H1 (cell line): ENCODE data around the gene RAPGEF5. TPM values are rescaled to one million over a fixed set of nuclear protein-coding genes. Genes with fewer than 3 reads are reported as not detected.

ENCODE experiments used
- CTCF ChIA-PET: fragments of 300-600 bp; sonication (Branson Sonifier 250); formaldehyde crosslinking; loops from one replicate; lab custom pipeline; 2021; ENCODE audit not compliant: partially characterized antibody; lab: Charles Lee
- POLR2A ChIA-PET: fragments of 300-600 bp; sonication (Branson Sonifier 250); formaldehyde crosslinking; loops from one replicate; lab custom pipeline; 2021; ENCODE audit warnings: inconsistent platforms; ENCODE audit not compliant: partially characterized antibody; lab: Charles Lee
- DNase-seq, 2 experiments: peaks; one replicate each; pipeline versions ENCODE4 v3.0.0 to v3.0.0-alpha.2; 2010 to 2022; ENCODE audit warnings: low spot score in 2 of 2, low read depth in 1 of 2, mixed read lengths in 1 of 2
- FAIRE-seq: peaks from 2 replicates; lab custom pipeline; 2011; peaks lifted over from hg19 to GRCh38; lab: Jason Lieb, UNC
- H2AFZ ChIP-seq: 2 replicates; pipeline ENCODE4 v1.8.1; 2012; ENCODE audit warnings: low read length, inconsistent platforms
- H2AK5ac ChIP-seq: 2 replicates; pipeline ENCODE4 v1.6.1; 2013; ENCODE audit warnings: low read depth, low read length
- H2BK120ac ChIP-seq: replicated peaks from 2 replicates; pipeline ENCODE3; 2013; ENCODE audit warnings: low read depth, low read length, inconsistent platforms
- H2BK12ac ChIP-seq: 2 replicates; pipeline ENCODE4 v1.6.1; 2013; ENCODE audit warnings: low read depth, low read length
- H2BK15ac ChIP-seq: 2 replicates; pipeline ENCODE4 v1.6.1; 2013; ENCODE audit warnings: low read length
- H2BK20ac ChIP-seq: 2 replicates; pipeline ENCODE4 v1.6.1; 2013; ENCODE audit warnings: low read length
- H2BK5ac ChIP-seq: 2 replicates; pipeline ENCODE4 v1.6.1; 2013; ENCODE audit warnings: low read depth, low read length
- H3K14ac ChIP-seq: 2 replicates; pipeline ENCODE4 v1.6.1; 2013; ENCODE audit warnings: inconsistent platforms; ENCODE audit not compliant: insufficient read length
- H3K18ac ChIP-seq: 2 replicates; pipeline ENCODE4 v1.6.1; 2013; ENCODE audit warnings: low read length; ENCODE audit errors: extremely low read depth
- H3K23ac ChIP-seq: 2 replicates; pipeline ENCODE4 v1.6.1; 2013; ENCODE audit warnings: inconsistent platforms; ENCODE audit not compliant: insufficient read length
- H3K23me2 ChIP-seq: 2 replicates; pipeline ENCODE4 v1.6.1; 2013; ENCODE audit warnings: low read depth, low read length
- H3K27ac ChIP-seq: 2 replicates; pipeline ENCODE4 v1.6.1; 2011; ENCODE audit warnings: low read depth, low read length, inconsistent platforms
- H3K27me3 ChIP-seq, 4 experiments: replicated peaks in 1 of 4; 1 replicate in 1 of 4; 2 replicates in 3 of 4; pipeline versions ENCODE4 v1.6.1 to v1.8.1; 2011 to 2013; ENCODE audit warnings: low read length in 3 of 4, mild to moderate bottlenecking in 3 of 4, inconsistent platforms in 2 of 4, mixed read lengths in 2 of 4, moderate library complexity in 1 of 4; ENCODE audit not compliant: control insufficient read depth in 3 of 4, insufficient read depth in 3 of 4; ENCODE audit errors: extremely low read depth in 1 of 4
- H3K36me3 ChIP-seq, 4 experiments: 2 replicates each; pipeline versions ENCODE4 v1.6.1 to v1.8.1; 2011 to 2013; ENCODE audit warnings: mild to moderate bottlenecking in 4 of 4, low read length in 3 of 4, moderate library complexity in 2 of 4, control low read depth in 1 of 4, inconsistent platforms in 1 of 4; ENCODE audit not compliant: insufficient read depth in 4 of 4, control insufficient read depth in 2 of 4
- H3K4ac ChIP-seq: replicated peaks from 2 replicates; pipeline ENCODE3; 2013; ENCODE audit warnings: low read length, low read depth, mixed read lengths, inconsistent platforms; ENCODE audit not compliant: insufficient read length
- H3K4me1 ChIP-seq, 4 experiments: replicated peaks in 1 of 4; 1 replicate in 1 of 4; 2 replicates in 3 of 4; pipeline versions ENCODE4 v1.6.1 to v1.8.1; 2011 to 2013; ENCODE audit warnings: low read length in 3 of 4, inconsistent platforms in 2 of 4, mixed read lengths in 1 of 4; ENCODE audit not compliant: insufficient read depth in 4 of 4, control insufficient read depth in 3 of 4
- H3K4me2 ChIP-seq, 2 experiments: 2 replicates each; pipeline versions ENCODE4 v1.6.1 to v1.8.1; 2011 to 2013; ENCODE audit warnings: low read depth in 2 of 2, low read length in 2 of 2, control low read depth in 1 of 2, inconsistent platforms in 1 of 2, mild to moderate bottlenecking in 1 of 2; ENCODE audit not compliant: insufficient read depth in 1 of 2
- H3K4me3 ChIP-seq, 4 experiments: fragments of 200-600, 300-600 bp in 1 of 4; sonication (generic), shearing (Covaris generic), sonication (Bioruptor Twin) in 1 of 4; 2 replicates each; pipeline versions ENCODE4 v1.5.1 to v1.8.1; 2011 to 2016; ENCODE audit warnings: low read length in 4 of 4, low read depth in 3 of 4, control low read depth in 2 of 4, inconsistent platforms in 2 of 4, mild to moderate bottlenecking in 2 of 4, mixed read lengths in 1 of 4, moderate library complexity in 1 of 4; ENCODE audit not compliant: insufficient read depth in 2 of 4; ENCODE audit errors: extremely low read depth in 1 of 4
- H3K56ac ChIP-seq: replicated peaks from 2 replicates; pipeline ENCODE3; 2013; ENCODE audit warnings: low read depth, mild to moderate bottlenecking, mixed read lengths, low read length, inconsistent platforms; ENCODE audit not compliant: insufficient read length
- H3K79me1 ChIP-seq: 2 replicates; pipeline ENCODE4 v1.6.1; 2013; ENCODE audit warnings: low read depth, low read length, control low read depth
- H3K79me2 ChIP-seq, 2 experiments: 2 replicates each; pipeline versions ENCODE4 v1.6.1 to v1.8.1; 2012 to 2013; ENCODE audit warnings: low read length in 2 of 2, mild to moderate bottlenecking in 2 of 2, inconsistent platforms in 1 of 2; ENCODE audit not compliant: insufficient read depth in 2 of 2, control insufficient read depth in 1 of 2
- H3K9ac ChIP-seq, 4 experiments: replicated peaks in 1 of 4; 1 replicate in 1 of 4; 2 replicates in 3 of 4; pipeline versions ENCODE4 v1.6.1 to v1.8.1; 2011 to 2013; ENCODE audit warnings: low read depth in 3 of 4, low read length in 3 of 4, control low read depth in 2 of 4, mild to moderate bottlenecking in 2 of 4, moderate library complexity in 2 of 4, inconsistent platforms in 1 of 4; ENCODE audit errors: extremely low read depth in 1 of 4
- H3K9me3 ChIP-seq, 2 experiments: 2 replicates each; pipeline versions ENCODE4 v1.6.1 to v1.8.1; 2012 to 2013; ENCODE audit warnings: mild to moderate bottlenecking in 2 of 2, moderate library complexity in 2 of 2, control low read depth in 1 of 2, inconsistent platforms in 1 of 2, low read depth in 1 of 2, low read length in 1 of 2, mixed read lengths in 1 of 2; ENCODE audit not compliant: insufficient read depth in 2 of 2
- H4K20me1 ChIP-seq, 2 experiments: replicated peaks in 1 of 2; 2 replicates each; pipeline versions ENCODE3 to v1.8.1; 2011 to 2013; ENCODE audit warnings: inconsistent platforms in 2 of 2, low read length in 2 of 2, mild to moderate bottlenecking in 1 of 2; ENCODE audit not compliant: insufficient read depth in 2 of 2, control insufficient read depth in 1 of 2
- H4K5ac ChIP-seq: 2 replicates; pipeline ENCODE4 v1.6.1; 2013; ENCODE audit warnings: low read length, low read depth, mixed read lengths, inconsistent platforms; ENCODE audit not compliant: insufficient read length
- H4K8ac ChIP-seq: 2 replicates; pipeline ENCODE4 v1.8.0; 2013; ENCODE audit warnings: mild to moderate bottlenecking, moderate library complexity, low read length, inconsistent platforms; ENCODE audit not compliant: insufficient read depth; ENCODE audit errors: extremely low read depth
- H4K91ac ChIP-seq: replicated peaks from 2 replicates; pipeline ENCODE3; 2013; ENCODE audit warnings: low read length, mixed read lengths, inconsistent platforms; ENCODE audit not compliant: insufficient read length
- ASH2L ChIP-seq: fragments of 200-600, 300-600 bp; sonication (generic); IDR thresholded peaks from one replicate; pipeline ENCODE4 v1.7.1; 2017; ENCODE audit warnings: low read length
- BACH1 ChIP-seq: IDR thresholded peaks from 2 replicates; pipeline ENCODE4 v1.6.1; 2012; ENCODE audit warnings: low read length, improper control_type of control experiment
- BCL11A ChIP-seq, 2 experiments: IDR thresholded peaks; one replicate each; pipeline ENCODE4 v1.6.1; 2011; ENCODE audit warnings: low read depth in 2 of 2, low read length in 2 of 2, mild to moderate bottlenecking in 2 of 2
- CEBPB ChIP-seq: IDR thresholded peaks from 2 replicates; pipeline ENCODE4 v1.6.1; 2012; ENCODE audit warnings: low read depth, low read length
- CHD1 ChIP-seq: IDR thresholded peaks from 2 replicates; pipeline ENCODE4 v1.6.1; 2012; ENCODE audit warnings: low read depth, low read length, improper control_type of control experiment
- CREB1 ChIP-seq: IDR thresholded peaks from 2 replicates; pipeline ENCODE4 v1.6.1; 2012; ENCODE audit warnings: inconsistent platforms
- EGR1 ChIP-seq: IDR thresholded peaks from 2 replicates; pipeline ENCODE4 v1.6.1; 2011; ENCODE audit warnings: low read depth, low read length, borderline replicate concordance
- FOSL1 ChIP-seq: IDR thresholded peaks from 2 replicates; pipeline ENCODE4 v1.6.1; 2011; ENCODE audit warnings: mild to moderate bottlenecking, low read depth, low read length, moderate library complexity; ENCODE audit not compliant: insufficient read depth
- JUND ChIP-seq: IDR thresholded peaks from 2 replicates; pipeline ENCODE4 v1.6.1; 2011; ENCODE audit warnings: mild to moderate bottlenecking, improper control_type of control experiment, low read length
- NRF1 ChIP-seq: IDR thresholded peaks from 2 replicates; pipeline ENCODE4 v1.6.1; 2011; ENCODE audit warnings: mild to moderate bottlenecking, low read depth, low read length, improper control_type of control experiment
- POLR2A ChIP-seq, 2 experiments: IDR thresholded peaks; 1 replicate in 1 of 2; 2 replicates in 1 of 2; pipeline ENCODE4 v1.6.1; 2011; ENCODE audit warnings: low read depth in 2 of 2, low read length in 2 of 2, mild to moderate bottlenecking in 2 of 2; ENCODE audit errors: control extremely low read depth in 1 of 2
- RXRA ChIP-seq: IDR thresholded peaks from 2 replicates; pipeline ENCODE4 v1.6.1; 2011; ENCODE audit warnings: low read depth, mild to moderate bottlenecking, low read length, moderate library complexity; ENCODE audit not compliant: insufficient read depth
- SIN3A ChIP-seq, 2 experiments: IDR thresholded peaks in 1 of 2; conservative IDR thresholded peaks in 1 of 2; 2 replicates each; pipeline ENCODE4 v1.6.1; 2011 to 2012; ENCODE audit warnings: low read length in 2 of 2, improper control_type of control experiment in 1 of 2, low read depth in 1 of 2, mild to moderate bottlenecking in 1 of 2
- SP4 ChIP-seq: IDR thresholded peaks from 2 replicates; pipeline ENCODE4 v1.6.1; 2012; ENCODE audit warnings: low read length, inconsistent platforms
- TAF1 ChIP-seq: IDR thresholded peaks from 2 replicates; pipeline ENCODE4 v1.6.1; 2011; ENCODE audit warnings: mild to moderate bottlenecking, low read depth, low read length
- TAF7 ChIP-seq: optimal IDR thresholded peaks from 2 replicates; pipeline ENCODE3; 2011; ENCODE audit warnings: low read depth, mild to moderate bottlenecking, inconsistent platforms, low read length, moderate library complexity, borderline replicate concordance
- TBP ChIP-seq: IDR thresholded peaks from 2 replicates; pipeline ENCODE4 v1.6.1; 2011; ENCODE audit warnings: low read depth, low read length, improper control_type of control experiment
- WGBS, 2 experiments: shearing (Covaris generic) in 1 of 2; methylation state at CpG; one replicate each; pipeline versions ENCODE4 v1.1.6 to v1.1.7; 2013 to 2015; ENCODE audit warnings: low lambda C conversion rate in 2 of 2, mixed read lengths in 2 of 2, inconsistent platforms in 1 of 2, low coverage in 1 of 2, missing lambda C conversion rate in 1 of 2; ENCODE audit not compliant: insufficient replicate concordance in 2 of 2, insufficient coverage in 1 of 2, insufficient read length in 1 of 2; ENCODE audit errors: extremely low coverage in 1 of 2, missing lambda C conversion rate in 1 of 2; 5-methylcytosine and 5-hydroxymethylcytosine counted together
- polyA plus RNA-seq, 7 experiments: library from polyadenylated mRNA; depleted of rRNA in 3 of 7; stranded (reverse) in 5 of 7; unstranded in 2 of 7; fragments of >200 nt in 5 of 7; fragments of 200-250 nt in 2 of 7; gene quantifications; 1 replicate in 5 of 7; 2 replicates in 1 of 7; 4 replicates in 1 of 7; pipeline versions ENCODE4 v1.2.1 to v1.2.3, GENCODE V29; 2011 to 2013; ENCODE audit warnings: missing spikeins in 2 of 7, mixed read lengths in 2 of 7
- total RNA-seq: library from RNA; stranded (reverse); fragmentation: NEBNext Ultra II Directional; extraction: Animal tissue kit (Norgen Biotek cat#: 25700); gene quantifications from 2 replicates; pipeline ENCODE4 v1.2.1, GENCODE V29; 2021

Gene RAPGEF5
- total and polyA plus RNA-seq, 2 of the 8 experiments (the other 6 are each of a cell fraction or from before 2014, with no cell fraction given): 4.4 to 22.9 TPM

GRCh38 chr7:22223807-22224206 is 133.1 kb downstream of the RAPGEF5 start:
- Histone ChIP-seq H3K4me2 (no peak overlapping the region), H3K23me2 (no peaks in the 10 kb centered on the region), H4K20me1 (no peaks in the 10 kb centered on the region), H4K91ac (no peak overlapping the region), H2BK5ac (no peak overlapping the region), H3K14ac (no peak overlapping the region), H3K23ac (no peak overlapping the region), H3K36me3 (peaks cover 0 to 14% (median 0%) of the 10 kb centered on the region in 4 experiments; a peak in 3 of 8 replicates), H2BK12ac (no peak overlapping the region), H3K4me1 (peaks cover 0 to 2% (median 0%) of the 10 kb centered on the region in 4 experiments; a peak in 1 of 7 replicates), H2BK20ac (no peak overlapping the region), H3K79me1 (no peaks in the 10 kb centered on the region), H2AFZ (no peak overlapping the region), H3K4ac (no peak overlapping the region), H3K56ac (no peak overlapping the region)
- WGBS, 2 experiments: 100% methylated on average over 1 of the region's 1 CpG; no CpG with 5 or more reads in 1 of the 2 experiments
- FAIRE-seq (no peak), DNase-seq (no peak)
- CTCF ChIA-PET: no interaction called here
- POLR2A ChIA-PET: no interaction called here
- TF ChIP-seq ASH2L (no peak), NRF1 (no peak), BACH1 (no peak), RXRA (no peak), CHD1 (no peak), FOSL1 (no peak), CEBPB (no peak), TBP (no peak), JUND (no peak), BCL11A (IDR thresholded peaks at IDR 0.05; ENCODE audit: low read depth in 2 of 2, low read length in 2 of 2) (no peak), POLR2A (IDR thresholded peaks at IDR 0.05; ENCODE audit: control extremely low read depth in 1 of 2, low read depth in 2 of 2, low read length in 2 of 2) (no peak), TAF7 (no peak), CREB1 (no peak), SIN3A (conservative IDR thresholded peaks at IDR 0.05 in 1 of 2, IDR thresholded peaks at IDR 0.05 in 1 of 2; ENCODE audit: low read depth in 1 of 2, low read length in 2 of 2) (no peak), TAF1 (no peak), SP4 (no peak), EGR1 (no peak)
- TF ChIP-seq, all 59 proteins: peak for 0
- Histone ChIP-seq H3K9me3 (no peaks in the 10 kb centered on the region), H4K5ac (no peak overlapping the region), H4K8ac (no peak overlapping the region), H3K27me3 (no peaks in the 10 kb centered on the region), H2BK120ac (no peak overlapping the region), H3K4me3 (no peak overlapping the region), H3K9ac (no peak overlapping the region), H2BK15ac (no peak overlapping the region), H3K18ac (no peak overlapping the region), H2AK5ac (no peak overlapping the region), H3K79me2 (no peaks in the 10 kb centered on the region), H3K27ac (no peak overlapping the region)
